Measurements from ENCODE around the gene LGI4. TPM values are rescaled to one million over a fixed set of nuclear protein-coding genes. Genes with fewer than 3 reads are reported as not detected.

Gene LGI4
- total and polyA plus RNA-seq, 2 experiments from 2014 or later, result 3.4 to 4.3 TPM

GRCh38 chr19:35146746-35147459 lies 12.0 kb upstream of the LGI4 start:
- Mint-ChIP-seq H3K4me1 (peaks cover 42% of the 10 kb centered on the region), H3K36me3 (ENCODE audit: low read depth) (peaks cover 7% of the 10 kb centered on the region; the same call in 2 of the 3 replicates), H3K27me3 (ENCODE audit: insufficient read depth, low read depth, poor library complexity) (peaks cover 28% of the 10 kb centered on the region), H3K4me3 (no peak overlapping the region), H3K27ac (no peak overlapping the region), H3K9me3 (no peaks in the 10 kb centered on the region; the same call in 2 of the 3 replicates)
- no peaks in the 10 kb centered on the region for H3K36me3 ChIP-seq (ENCODE audit: insufficient read depth)
- H3K4me3 ChIP-seq, result no peak overlapping the region
- H4K20me1 ChIP-seq (replicated peaks; ENCODE audit: insufficient read depth), result 0 out of 2 replicates have a peak, but pooled peaks cover 4% of the 10 kb centered on the region
- DNase-seq (ENCODE audit: low spot score) (no peak), ATAC-seq (no peak)
- TF ChIP-seq EZH2 (IDR thresholded peaks at IDR 0.05; ENCODE audit: low read depth, unreplicated experiment) (no peak), JUNB (IDR thresholded peaks at IDR 0.05; ENCODE audit: unreplicated experiment) (no peak), REST (IDR thresholded peaks at IDR 0.05; ENCODE audit: unreplicated experiment) (no peak), ZNF331 (CRISPR knock-in tag; IDR thresholded peaks at IDR 0.05; ENCODE audit: low read depth) (no peak), CREB1 (CRISPR knock-in tag; IDR thresholded peaks at IDR 0.05; ENCODE audit: low read depth) (no peak), EZH2phosphoT487 (IDR thresholded peaks at IDR 0.05; ENCODE audit: unreplicated experiment) (no peak), CTCF (conservative IDR thresholded peaks at IDR 0.05; ENCODE audit: low read depth in 2 of 2) (no peak), NANOG (IDR thresholded peaks at IDR 0.05; ENCODE audit: borderline replicate concordance) (no peak), POLR2AphosphoS5 (IDR thresholded peaks at IDR 0.05; ENCODE audit: low read depth) (no peak), STAT1 (IDR thresholded peaks at IDR 0.05; ENCODE audit: unreplicated experiment) (no peak), ETS1 (IDR thresholded peaks at IDR 0.05) (no peak), ZNF114 (CRISPR knock-in tag; IDR thresholded peaks at IDR 0.05) (no peak), ZNF462 (CRISPR knock-in tag; IDR thresholded peaks at IDR 0.05) (no peak)
- no peak overlapping the region for H2AFZ ChIP-seq
- H3F3A ChIP-seq (replicated peaks; ENCODE audit: low read depth), result peaks cover 14% of the 10 kb centered on the region; the same call in 1 of the 2 replicates
- H3K9me2 ChIP-seq (ENCODE audit: insufficient read depth), result no peaks in the 10 kb centered on the region
- peaks cover 27% of the 10 kb centered on the region for H3K4me1 ChIP-seq (ENCODE audit: insufficient read depth)
- H3K27ac ChIP-seq (ENCODE audit: low read depth), result no peak overlapping the region
- H3K4me2 ChIP-seq, result no peak overlapping the region
- H3K79me2 ChIP-seq (replicated peaks; ENCODE audit: insufficient read depth), result no peaks in the 10 kb centered on the region
- H3K27me3 ChIP-seq (ENCODE audit: insufficient read depth), result peaks cover 15% of the 10 kb centered on the region

Data from GM23338 (cell line).